HFFc6 (cell line): ENCODE results near the gene HOXA5. TPM values are rescaled to one million over a fixed set of nuclear protein-coding genes. Genes with fewer than 3 reads are reported as not detected.

Experiments
- DNase-seq: peaks from one replicate; pipeline ENCODE4 v3.0.0-alpha.2; 2018
- H3K27ac Mint-ChIP-seq: 2 replicates; pipeline ENCODE4 v1.8.0; 2020; ENCODE audit warnings: mild to moderate bottlenecking, mixed read lengths
- H3K27me3 Mint-ChIP-seq: 2 replicates; pipeline ENCODE4 v1.8.0; 2021; ENCODE audit warnings: mild to moderate bottlenecking, moderate library complexity, mixed read lengths; ENCODE audit not compliant: insufficient read depth
- H3K36me3 Mint-ChIP-seq: 2 replicates; pipeline ENCODE4 v1.8.0; 2021; ENCODE audit warnings: low read depth, mixed read lengths
- H3K4me1 Mint-ChIP-seq: 2 replicates; pipeline ENCODE4 v1.8.0; 2020; ENCODE audit warnings: low read depth, mixed read lengths
- H3K4me3 Mint-ChIP-seq: 2 replicates; pipeline ENCODE4 v1.8.0; 2020; ENCODE audit warnings: mild to moderate bottlenecking, moderate library complexity, mixed read lengths
- H3K9me3 Mint-ChIP-seq: 2 replicates; pipeline ENCODE4 v1.8.0; 2020; ENCODE audit warnings: mild to moderate bottlenecking, mixed read lengths
- total RNA-seq, 6 experiments: library from RNA; stranded (reverse); fragmentation: NEBNext Ultra II Directional; extraction: Animal tissue kit (Norgen Biotek cat#: 25700); gene quantifications; 2 replicates in 1 of 6; 3 replicates in 5 of 6; pipeline ENCODE4 v1.2.3, GENCODE V29; 2021
- TF ChIP-seq, protein P1 (sequence below): fragments of 200-600 bp; sonication (generic); IDR thresholded peaks from 2 replicates; pipeline ENCODE4 v1.5.0; 2021; ENCODE audit warnings: antibody characterized with exemption, mild to moderate bottlenecking

HOXA5 gene
- total RNA-seq, 6 experiments from 2014 or later, result 2.0 to 3.8 (median 2.8) TPM

DNA sequence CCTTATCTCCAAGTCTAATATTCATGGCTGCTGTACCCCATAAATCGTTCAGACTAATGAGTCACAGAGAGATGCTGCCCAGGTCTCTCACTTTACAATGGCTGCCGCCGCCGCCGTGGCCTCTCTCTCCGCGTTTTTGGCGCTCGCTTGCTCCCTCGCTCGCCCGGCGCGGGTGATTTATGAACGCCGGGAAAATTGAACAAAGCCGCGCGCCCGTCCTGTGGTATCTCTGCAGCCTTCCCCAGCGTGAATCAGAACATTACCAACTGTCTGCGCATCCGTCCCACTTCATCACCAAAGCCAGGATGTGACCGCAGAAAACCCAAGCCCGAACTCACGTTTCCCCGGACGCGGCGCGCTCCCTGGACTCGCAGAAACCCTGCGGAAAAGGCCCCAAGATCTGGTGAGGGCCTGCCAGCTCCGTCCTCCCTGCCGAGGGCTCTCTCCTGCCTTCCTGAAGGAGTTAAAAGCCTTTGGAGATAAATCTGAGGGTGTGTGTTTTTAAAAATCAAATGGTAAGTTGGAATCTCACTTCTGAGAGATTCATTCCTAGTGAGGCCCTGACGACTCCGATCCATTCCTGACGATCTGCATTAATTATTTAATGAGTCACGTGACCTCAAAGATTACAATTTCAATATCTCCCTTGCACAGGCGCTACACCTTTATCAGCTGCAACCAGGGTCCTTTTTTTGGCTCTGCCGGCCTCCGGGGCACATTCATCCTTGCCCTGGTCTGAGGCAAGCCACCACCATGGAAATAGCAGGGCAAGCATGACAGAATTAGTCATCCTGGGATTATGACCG is 19.2 kb downstream of the HOXA5 start:
- TF ChIP-seq, protein P1, sequence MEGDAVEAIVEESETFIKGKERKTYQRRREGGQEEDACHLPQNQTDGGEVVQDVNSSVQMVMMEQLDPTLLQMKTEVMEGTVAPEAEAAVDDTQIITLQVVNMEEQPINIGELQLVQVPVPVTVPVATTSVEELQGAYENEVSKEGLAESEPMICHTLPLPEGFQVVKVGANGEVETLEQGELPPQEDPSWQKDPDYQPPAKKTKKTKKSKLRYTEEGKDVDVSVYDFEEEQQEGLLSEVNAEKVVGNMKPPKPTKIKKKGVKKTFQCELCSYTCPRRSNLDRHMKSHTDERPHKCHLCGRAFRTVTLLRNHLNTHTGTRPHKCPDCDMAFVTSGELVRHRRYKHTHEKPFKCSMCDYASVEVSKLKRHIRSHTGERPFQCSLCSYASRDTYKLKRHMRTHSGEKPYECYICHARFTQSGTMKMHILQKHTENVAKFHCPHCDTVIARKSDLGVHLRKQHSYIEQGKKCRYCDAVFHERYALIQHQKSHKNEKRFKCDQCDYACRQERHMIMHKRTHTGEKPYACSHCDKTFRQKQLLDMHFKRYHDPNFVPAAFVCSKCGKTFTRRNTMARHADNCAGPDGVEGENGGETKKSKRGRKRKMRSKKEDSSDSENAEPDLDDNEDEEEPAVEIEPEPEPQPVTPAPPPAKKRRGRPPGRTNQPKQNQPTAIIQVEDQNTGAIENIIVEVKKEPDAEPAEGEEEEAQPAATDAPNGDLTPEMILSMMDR, result no peak; the same call in 1 of the 2 replicates
- Mint-ChIP-seq H3K9me3 (no peaks in the 10 kb centered on the region), H3K27ac (peak overlapping the region; percentile 67; the same call in 1 of the 2 replicates), H3K27me3 (peaks cover 25% of the 10 kb centered on the region), H3K36me3 (peaks cover 10% of the 10 kb centered on the region; the same call in 1 of the 2 replicates), H3K4me1 (peaks cover 16% of the 10 kb centered on the region), H3K4me3 (peak overlapping the region; percentile 80)
- DNase-seq, result peak; percentile 88

DNA sequence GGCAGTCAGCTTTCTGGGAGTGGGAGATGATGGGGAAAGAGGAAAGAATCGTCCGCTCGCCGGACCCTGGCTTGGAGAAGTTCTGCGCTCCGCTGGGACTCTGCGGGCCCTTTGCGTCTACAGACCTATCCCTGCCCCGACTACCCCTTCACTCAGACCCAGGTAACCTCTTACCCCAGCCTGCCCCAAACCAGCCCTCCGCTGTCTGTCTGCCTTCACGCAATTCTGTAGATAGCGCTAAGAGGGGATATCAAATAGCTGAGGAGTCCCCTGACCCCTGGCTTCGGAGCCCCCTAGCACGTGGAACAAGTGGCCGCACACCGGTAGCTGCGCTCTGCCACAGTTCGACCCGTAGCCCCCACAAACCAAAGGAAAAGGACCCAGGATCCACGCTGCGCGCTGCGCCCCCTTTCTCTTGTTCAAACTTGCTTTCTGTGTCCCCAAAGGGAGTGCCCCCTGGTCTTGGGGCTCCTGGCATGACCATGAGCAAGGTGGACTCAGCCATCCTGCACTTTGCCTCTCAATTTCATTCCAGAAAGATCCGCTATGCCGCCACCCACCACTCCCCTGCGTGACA is 19.9 kb downstream of the HOXA5 start:
- Mint-ChIP-seq H3K4me1 (peaks cover 16% of the 10 kb centered on the region), H3K9me3 (no peaks in the 10 kb centered on the region), H3K27ac (peak overlapping the region; percentile 67; the same call in 1 of the 2 replicates), H3K36me3 (peaks cover 2% of the 10 kb centered on the region; the same call in 1 of the 2 replicates), H3K4me3 (peak overlapping the region; percentile 80), H3K27me3 (peaks cover 29% of the 10 kb centered on the region)
- TF ChIP-seq, protein P1, result no peak
- DNase-seq, result no peak

DNA sequence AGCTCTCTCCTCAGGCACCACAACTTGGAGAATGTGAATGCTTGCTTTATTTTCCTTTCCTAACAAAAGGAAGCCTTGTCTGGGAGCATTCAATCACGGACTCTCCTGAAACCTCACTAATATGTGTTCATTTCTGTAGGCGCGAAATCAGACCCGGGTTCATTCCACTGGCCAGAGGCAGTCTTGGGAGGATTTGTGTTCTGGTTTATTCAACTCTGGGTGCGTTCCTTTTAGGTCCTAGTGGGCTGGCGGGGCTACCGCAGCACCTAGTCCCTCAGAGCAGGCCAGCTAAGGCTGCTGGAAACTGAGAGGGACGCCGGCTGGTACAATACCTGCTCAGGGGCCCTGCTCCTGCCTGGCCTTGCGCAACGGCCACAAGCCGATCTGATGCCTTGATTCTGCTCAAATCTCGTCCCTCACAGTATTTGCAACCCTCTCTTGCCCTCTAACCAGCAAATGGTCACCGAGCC is 20.4 kb downstream of the HOXA5 start:
- Mint-ChIP-seq H3K27ac (no peak overlapping the region), H3K27me3 (peaks cover 32% of the 10 kb centered on the region), H3K4me1 (peaks cover 16% of the 10 kb centered on the region), H3K9me3 (no peaks in the 10 kb centered on the region), H3K4me3 (no peak overlapping the region), H3K36me3 (no peaks in the 10 kb centered on the region; the same call in 1 of the 2 replicates)
- TF ChIP-seq, protein P1, result no peak
- DNase-seq, result no peak

DNA sequence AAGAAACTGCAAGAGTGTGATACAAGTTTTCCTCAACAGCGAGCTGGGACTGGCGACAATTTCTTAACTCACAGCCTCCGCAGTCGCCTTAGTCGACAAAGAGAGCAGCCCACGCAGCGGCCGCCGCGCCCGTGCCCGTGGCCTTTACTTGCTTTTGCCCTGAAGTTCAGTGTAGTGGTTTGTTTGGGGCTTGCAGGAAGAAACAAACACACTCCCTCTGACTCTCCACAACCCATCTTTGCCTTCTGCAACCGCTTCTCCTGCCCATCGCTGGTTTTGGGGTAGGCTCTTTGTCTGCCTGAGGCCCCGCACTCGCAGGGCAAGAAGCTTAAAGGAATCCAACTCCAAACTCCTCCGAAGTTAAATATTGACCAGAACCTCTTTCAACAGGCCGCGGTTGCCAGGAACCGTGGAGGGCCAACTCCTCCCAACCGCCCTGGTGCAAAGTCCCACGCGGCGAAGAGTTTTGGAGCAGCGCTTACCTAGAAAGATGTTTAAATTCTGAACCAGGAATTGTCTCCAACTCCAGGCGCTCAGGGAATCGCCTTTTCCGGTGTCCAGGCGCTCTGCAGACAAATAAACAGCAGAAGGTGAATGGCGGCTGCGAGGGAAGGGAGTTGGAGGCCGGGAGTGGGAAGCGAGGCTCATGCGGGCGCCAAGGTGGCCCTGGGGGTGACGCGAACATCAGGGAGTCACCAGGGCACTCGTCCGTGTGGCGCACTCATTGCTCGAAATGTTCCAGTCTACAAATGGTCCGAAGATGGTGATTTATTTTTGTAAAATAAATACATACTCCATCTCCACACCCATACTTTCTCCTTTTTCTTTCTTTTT is 21.2 kb downstream of the HOXA5 start:
- H3K4me3 Mint-ChIP-seq, result no peak overlapping the region
- TF ChIP-seq, protein P1, result no peak
- H3K9me3 Mint-ChIP-seq, result no peaks in the 10 kb centered on the region
- H3K27me3 Mint-ChIP-seq, result peaks cover 26% of the 10 kb centered on the region
- no peak for DNase-seq
- H3K36me3 Mint-ChIP-seq, result no peaks in the 10 kb centered on the region; the same call in 1 of the 2 replicates
- peaks cover 16% of the 10 kb centered on the region for H3K4me1 Mint-ChIP-seq
- H3K27ac Mint-ChIP-seq, result no peak overlapping the region

DNA sequence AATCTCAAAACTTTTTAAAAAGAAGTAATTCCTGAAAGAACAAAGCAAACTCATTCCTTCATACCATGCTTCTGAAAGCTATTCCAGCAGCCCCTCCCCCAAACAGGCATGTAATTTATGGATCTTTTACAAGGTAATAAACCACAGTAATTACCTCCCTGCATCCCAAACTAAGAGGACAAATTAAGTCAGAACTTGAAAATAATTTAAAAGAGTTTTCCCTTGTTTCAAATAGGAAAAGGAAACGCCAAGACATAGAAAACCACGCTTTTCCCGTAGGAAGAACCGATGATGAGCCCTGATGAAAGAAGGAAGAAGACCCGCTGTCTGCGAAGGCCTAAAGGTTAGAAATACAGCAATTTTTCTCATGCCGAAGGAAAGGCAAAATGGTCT is 21.8 kb downstream of the HOXA5 start:
- no peaks in the 10 kb centered on the region for H3K9me3 Mint-ChIP-seq
- no peak overlapping the region for H3K4me3 Mint-ChIP-seq
- peaks cover 25% of the 10 kb centered on the region for H3K27me3 Mint-ChIP-seq
- no peaks in the 10 kb centered on the region; the same call in 1 of the 2 replicates for H3K36me3 Mint-ChIP-seq
- H3K4me1 Mint-ChIP-seq, result peaks cover 16% of the 10 kb centered on the region
- no peak overlapping the region for H3K27ac Mint-ChIP-seq
- no peak for DNase-seq
- TF ChIP-seq, protein P1, result no peak
